Activated CD8-positive, alpha-beta memory T cell treated with anti-CD3 and anti-CD28 coated beads, Interleukin-2, amount 50 U/mL, for 4 hours (primary cell): ENCODE results near the gene ZBTB7B.
A peak's percentile ranks its signal among the peaks of the same experiment; 100 is the strongest.
"Not testable (repeated sequence)": the region's sequence is repeated elsewhere in the genome, so short reads cannot be mapped to it uniquely, and the experiment has no call there.

ENCODE experiments used
- DNase-seq: peaks from one replicate; pipeline ENCODE4 v3.0.0-alpha.2; 2020

ZBTB7B gene

DNA sequence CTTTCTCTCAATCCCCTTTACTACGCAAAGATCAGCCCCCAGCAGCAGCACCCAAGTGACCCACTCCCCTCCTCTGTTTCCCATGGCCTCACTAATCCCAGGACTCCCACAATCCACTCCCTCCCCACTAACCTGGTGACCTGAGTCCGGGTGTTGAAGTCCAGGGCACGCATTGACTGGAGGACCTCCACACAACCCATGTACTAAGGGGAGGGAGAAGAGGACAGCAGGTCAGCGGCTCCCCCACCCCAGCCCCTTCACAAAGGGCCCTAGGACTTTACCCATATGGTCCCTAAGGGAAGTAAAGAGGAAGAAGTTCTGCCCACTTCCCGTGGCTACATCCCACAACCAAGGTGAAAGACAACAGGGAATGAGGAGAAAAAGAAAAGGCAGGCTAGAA, 33.4 kb upstream of the ZBTB7B start:
- no peak for DNase-seq

DNA sequence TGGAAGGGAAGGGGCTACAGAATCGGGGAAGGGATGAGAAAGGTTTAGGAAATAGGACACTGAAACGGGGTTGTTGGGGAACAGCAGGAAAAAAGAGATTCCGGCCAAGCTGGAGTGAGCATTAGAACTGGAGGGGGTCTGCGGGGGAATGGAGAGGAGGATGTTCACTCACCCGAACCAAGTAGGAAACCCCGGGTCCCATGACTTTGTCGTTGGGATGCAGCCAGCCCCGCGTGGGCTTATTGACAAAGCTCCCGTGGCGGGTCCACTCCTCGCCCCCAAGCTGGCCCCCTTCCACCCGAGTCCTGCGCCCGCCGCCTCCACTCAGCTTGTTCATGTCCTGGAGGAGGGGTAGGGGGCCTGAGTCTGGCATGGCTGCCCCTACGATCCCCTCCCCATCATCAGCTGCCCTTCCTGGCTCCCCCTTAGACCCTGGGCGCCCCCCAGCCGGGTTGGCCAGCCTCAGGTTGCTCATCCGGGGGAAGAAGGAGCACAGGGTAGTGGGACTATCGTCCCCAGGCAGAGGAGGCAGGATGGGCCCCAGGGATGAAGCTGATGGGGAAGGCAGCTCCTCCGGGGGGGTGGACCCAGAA, 32.6 kb upstream of the ZBTB7B start:
- no peak for DNase-seq

DNA sequence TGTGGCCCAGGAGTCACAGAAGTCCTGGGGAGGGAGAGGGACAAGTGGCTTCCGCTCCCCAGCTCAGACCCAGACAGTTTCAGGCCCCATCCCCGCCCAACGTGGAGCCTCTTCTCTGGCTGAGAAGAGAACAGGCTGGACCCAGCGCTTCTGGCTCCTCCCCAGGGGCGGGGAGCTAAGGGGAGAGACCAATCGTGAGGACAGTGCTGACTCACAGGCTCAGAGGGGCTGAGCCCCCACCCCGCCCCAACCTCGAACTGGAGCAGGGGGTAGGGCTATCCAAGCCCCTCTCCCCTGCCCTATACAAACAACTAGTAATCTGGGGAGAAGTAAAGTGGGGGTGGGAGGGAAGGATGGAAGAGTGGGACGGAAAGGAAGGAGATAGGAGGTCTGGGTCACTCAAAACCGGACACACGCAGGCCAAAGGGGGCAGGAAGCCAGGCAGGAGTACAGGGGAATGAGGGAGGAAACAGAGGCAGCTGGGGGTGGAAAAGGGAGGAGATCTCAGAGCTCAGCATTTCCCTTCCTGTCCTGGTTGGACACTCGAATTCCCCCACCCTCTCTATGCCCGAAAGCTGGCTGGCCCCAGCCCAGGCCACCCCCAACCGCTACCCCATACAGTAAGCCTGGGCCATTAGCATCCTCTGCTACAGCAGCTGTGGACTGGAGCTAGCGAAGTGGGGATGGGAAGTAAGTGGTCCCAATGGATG, 31.8 kb upstream of the ZBTB7B start, which contains the start of gene SHC1:
Gene SHC1, minus strand, starts transcription at position 117 of the 710 bp plus-strand sequence. CDS start 221 bp downstream, outside the sequence.
- DNase-seq: no peak

DNA sequence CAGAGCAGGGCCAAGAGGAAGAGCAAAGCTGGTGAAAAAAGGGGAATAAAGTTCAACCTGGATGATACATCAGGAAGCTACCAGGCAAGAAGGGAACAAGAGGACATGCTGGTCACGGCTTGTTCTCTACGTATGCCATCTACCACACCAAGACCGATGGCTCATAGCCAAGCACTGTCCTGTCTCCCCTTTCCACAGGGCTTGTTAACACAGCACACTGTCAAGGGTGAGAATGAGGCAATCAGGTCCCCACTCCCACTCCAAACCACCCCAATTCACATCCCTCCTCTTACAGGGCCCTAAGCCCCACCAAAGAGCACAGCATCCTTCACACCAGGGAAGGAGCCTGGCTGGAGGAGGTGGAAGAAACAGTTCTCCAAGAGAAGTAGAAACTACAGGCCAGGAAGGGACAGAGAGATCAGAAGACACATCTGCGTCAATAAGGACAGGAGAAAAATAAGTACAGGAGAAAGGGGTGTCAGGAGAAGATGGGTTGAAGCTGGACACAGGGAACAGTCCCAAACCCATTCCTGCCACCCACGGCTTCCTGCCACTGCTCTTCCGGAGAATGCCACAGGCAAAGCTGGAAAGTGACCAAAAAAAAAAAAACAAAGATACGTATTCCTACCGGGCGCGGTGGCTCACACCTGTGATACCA, 31.1 kb upstream of the ZBTB7B start:
- no peak for DNase-seq

DNA sequence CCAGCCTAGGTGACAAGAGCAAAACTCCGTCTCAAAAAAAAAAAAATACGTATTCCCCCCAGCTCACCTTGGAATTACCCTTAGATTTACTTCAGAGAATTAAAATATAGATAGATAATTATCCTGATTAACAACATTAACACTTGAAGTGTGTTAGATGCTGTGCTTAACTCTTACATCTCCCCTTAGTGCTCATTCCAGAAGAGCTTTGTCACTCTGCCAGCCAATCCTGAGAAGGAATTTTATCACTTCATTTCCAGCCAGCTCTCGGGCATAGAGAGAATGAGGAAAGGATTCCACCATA, 30.4 kb upstream of the ZBTB7B start:
- no peak for DNase-seq

DNA sequence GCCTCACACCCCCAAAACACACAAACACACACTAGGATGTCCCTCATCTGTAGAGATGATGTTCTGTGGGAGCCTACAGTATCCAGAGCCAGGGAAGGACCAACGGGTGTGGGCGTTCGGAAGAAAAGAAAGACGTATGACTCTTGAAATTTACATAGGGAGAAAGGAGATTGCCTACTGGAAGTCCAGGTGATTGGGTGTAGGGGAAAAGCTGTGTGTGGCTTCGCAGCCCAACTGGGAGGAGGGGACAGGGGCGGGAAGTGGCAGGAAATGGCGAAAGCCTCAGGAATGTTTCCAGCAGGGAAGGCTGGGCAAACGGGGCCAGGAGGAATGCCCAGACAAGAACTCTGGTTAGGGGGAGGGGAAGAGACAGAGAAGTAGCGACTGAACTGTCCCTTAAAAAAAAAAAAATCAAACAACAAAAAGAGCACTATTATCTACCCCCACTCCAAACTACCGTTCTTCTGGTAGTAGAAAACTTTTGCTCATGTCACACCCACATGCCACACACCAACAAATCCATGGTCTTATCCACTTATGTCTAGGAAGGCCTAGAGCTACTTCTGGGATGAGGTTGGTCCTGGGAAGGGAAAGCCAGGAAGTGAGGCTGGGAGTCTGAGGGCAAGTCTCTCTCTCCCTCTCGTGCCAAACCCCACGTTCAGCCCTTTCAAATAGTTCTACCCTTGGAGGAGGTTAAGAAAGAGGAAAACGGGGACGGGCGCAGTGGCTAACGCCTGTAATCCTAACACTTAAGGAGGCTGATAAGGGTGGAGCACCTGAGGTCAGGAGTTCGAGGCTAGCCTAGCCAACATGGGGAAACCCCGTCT, 29.9 kb upstream of the ZBTB7B start:
- DNase-seq: no peak

DNA sequence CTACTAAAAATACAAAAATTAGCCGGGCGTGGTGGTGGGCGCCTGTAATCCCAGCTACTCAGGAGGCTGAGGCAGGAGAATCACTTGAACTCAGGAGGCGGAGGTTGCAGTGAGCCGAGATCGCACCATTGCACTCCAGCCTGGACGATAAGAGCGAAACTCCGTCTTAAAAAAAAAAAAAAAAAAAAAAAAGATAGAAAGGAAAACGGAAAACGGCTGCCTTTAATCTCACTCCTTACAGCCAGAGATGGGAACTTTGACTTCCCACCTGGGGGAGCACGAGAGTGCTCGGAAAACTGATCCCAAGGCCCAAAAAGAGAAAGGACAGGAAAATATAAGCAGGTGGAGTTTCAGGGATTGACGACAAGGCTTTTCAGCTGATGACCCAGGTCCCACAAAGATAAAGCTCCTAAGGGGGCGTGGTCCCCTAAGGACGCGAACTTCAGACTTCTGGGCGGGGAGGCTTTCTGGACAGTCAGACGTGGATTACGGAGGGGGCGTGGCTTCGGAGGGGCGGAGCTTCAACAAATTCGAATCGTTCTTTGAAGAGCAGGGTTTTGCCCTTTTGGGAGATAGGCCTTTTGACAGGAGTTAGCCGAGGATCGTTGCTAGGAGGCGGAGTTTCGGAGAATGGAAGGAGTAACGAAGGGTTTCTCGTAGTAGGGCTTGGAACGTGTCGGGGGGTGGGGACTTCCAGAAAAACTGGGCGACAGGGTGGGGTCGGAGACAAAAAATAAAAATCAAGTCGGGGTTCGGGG, 29.1 kb upstream of the ZBTB7B start:
- DNase-seq: peak; percentile 91

DNA sequence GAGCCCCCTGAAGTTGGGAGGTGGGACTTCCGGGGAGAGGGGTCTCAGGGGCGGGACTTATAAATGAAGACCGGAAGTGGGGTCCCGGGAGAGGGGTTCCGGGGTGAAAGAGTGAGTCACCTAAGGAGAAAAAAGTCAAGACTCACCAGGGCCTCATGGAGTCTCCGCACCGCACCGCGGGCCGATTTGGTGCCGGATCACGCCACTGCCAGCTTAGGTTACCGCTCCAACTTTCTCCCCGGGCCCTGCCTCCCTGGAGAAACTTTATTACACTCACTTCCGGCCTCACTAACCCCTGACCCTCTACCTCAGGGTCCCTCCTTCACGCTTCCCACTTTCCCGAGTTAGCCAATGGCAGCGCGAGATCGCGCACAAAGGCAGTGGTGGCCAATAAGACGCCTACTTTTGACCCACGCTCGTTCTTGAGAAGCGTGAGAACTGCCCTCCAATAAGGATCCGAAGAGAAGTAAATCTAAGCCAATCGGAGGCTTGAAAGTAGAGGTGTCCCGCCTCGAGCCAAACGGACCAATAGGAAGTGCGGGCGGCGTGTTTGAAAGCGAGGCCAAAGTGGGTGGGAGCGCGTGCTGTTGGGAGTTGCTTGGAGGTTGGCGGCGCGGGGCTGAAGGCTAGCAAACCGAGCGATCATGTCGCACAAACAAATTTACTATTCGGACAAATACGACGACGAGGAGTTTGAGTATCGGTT, 28.3 kb upstream of the ZBTB7B start, which contains the start of gene CKS1B:
Gene CKS1B, plus strand, starts transcription at position 580 of the 706 bp plus-strand sequence. Its CDS starts 65 bp downstream, at position 645.
- peak; percentile 92 for DNase-seq

DNA sequence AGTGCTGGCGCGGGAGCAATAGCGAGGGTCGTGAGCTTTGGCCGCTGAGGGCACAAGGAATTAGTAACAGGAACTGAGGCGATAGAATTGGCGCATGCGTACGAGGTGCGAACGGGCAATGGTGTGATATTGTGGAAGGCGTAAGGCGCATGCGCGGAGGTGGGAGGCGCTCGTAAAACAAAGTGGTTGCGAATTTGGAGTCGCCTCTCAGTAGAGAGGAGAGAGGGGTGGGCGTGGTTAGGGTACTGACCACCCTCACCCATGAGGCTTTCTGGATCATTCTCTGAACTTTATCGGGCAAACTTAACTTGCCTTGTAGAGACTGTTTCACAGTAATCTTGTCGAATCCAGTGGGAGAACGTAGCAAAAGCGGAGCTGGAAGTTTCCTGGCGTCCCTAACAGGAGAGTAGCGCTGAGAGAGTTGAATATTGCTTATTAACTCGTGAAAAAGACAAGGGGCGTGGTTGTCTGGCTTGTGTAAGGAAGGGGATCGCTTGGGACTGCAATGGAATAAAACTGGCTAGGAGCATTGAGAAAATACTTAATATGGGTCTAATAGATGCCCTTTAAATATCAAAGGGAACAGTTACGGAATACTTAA, 27.7 kb upstream of the ZBTB7B start:
- peak; percentile 92 for DNase-seq

DNA sequence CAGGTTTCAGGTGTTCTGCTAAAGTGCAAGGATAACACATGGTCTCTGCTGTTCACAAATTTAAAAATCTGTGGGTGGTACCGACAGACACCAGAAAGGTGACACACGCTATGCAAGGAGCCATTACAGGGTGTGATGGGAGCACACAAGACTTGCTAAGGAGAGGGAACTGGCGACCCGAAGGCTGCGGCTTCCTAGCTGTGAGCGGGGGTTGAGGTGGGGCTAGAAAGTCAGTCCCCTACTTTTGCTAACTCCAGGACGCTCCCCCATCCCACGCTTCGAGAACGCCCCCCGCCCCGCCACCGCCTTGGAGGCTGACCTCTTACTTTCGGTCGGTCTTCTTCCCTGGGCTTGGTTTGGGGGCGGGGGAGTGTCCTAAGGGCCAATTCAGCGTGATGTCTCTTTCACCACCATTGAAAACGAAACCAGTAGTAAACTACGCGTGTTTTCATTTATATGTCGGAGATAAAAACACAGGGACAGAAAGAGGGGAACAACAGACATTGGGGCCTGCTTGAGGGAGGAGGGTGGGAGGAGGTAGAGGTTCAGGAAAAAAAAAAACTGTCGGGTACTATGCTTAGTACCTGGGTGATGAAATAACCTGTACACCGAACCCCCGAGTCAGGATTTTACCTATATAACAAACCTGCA, 27.1 kb upstream of the ZBTB7B start:
- peak; percentile 52 for DNase-seq

DNA sequence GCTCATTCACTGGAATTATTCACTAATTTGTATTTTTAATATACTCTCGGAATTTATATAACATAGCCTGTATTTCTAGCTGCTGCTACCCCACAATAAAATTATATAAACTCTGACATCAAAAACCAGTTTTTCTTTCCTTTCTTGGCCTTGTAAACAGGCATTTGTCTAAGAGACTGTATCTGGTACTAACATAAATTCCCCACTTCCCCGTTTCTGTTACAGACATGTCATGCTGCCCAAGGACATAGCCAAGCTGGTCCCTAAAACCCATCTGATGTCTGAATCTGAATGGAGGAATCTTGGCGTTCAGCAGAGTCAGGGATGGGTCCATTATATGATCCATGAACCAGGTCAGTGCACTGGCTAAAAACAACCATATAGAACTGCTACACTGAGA, 24.8 kb upstream of the ZBTB7B start:
- DNase-seq: not testable (repeated sequence)

DNA sequence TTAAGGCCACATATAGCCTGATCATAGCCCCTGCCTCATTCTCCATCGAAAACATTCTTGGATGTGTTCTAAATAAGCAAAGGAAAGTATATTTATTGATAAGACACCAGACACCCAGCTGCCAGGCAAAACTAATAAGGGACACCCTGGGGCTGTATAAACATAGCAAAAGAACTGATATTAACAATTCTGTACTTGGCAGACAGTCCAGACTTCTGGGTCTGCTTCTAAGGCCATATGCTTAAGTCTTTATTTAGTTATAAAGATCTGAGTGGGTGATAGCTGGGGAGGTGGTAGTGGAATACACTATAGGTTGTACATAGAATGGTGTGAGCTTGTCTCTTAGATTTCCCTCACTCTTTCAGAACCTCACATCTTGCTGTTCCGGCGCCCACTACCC, 24.2 kb upstream of the ZBTB7B start:
- no peak for DNase-seq

DNA sequence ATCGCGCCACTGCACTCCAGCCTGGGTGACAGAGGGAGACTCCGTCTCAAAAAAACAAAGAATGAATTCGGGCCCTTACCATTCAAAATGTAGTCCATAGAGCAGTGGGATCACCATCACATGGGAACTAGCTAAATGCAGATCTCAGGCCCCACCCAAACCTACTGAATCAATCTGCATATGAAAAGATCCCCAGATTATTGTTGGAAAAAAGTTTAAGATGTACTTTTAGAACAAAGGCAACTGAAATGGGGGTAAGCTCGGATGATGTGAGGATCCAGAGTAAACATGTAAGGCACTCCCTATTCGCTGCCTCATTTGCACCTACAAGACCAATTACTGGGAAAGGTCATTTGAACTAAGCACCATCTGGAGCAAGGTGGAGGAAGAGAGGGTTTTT, 20.3 kb upstream of the ZBTB7B start:
- DNase-seq: no peak

DNA sequence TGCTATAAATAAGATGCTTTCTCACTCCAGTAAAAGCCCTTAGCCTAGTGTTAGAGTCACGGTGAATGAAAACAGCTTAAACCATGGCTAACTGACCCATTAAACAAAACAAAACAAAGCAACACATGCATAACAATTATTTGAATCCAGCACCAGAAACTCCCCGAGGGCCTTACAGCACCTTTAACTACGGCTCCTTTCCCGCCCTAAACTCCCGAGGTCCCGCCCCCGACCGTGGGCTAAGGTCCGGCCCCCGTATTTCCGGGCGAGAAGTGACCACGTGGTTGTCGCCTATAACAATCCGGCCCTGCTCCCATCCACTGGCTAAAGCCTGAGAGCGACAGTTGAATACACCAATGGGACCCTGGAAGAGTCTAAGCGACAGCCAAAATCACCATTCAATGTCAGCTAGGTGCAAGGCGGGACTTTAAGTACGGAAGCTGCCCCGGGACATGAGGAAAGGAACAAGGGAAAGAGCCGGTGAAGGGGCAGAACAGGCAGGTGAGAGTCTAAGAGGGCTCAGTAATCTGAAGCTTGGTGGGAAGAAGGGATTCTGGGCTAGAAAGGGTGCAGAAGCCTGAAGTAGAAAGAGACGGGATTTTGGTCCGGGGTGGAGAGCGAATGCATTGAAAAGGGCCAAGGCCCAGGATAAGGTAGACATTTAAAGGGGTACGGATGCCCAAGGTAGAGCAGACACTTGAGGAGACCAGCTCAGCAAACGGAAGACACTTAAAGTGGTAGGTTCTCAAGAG, 19.5 kb upstream of the ZBTB7B start, which contains the start of gene FLAD1:
Gene FLAD1, plus strand, starts transcription at position 448 of the 752 bp plus-strand sequence. CDS start 351 bp downstream, outside the sequence.
- peak; percentile 92 for DNase-seq

DNA sequence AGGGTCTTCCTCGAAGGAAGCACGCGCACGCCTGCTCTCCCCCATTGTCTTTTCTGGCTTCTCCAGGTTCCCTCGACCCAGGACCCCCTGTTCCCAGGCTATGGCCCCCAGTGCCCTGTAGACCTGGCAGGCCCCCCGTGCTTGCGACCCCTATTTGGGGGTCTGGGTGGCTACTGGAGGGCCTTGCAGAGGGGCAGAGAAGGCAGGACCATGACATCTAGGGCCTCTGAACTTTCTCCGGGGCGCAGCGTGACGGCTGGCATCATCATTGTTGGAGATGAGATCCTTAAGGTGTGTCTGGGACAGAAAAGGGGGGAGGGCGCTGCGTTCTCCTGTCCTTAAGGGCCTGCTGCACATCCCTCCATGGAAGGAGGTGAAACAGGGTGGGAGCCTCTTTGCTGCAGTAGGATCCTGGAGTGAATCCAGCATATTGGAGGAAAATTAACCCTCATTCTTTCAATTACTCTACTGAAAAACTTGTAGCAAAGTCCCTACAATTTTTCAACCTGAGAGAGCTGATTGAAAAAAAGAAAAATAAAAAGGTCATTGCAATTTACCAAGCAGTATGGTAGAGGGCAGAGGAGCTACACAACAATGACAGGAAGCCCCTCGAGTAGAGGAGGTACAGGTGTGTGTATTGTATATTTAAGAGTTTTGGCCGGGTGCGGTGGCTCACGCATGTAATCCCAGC, 18.7 kb upstream of the ZBTB7B start:
- no peak for DNase-seq

DNA sequence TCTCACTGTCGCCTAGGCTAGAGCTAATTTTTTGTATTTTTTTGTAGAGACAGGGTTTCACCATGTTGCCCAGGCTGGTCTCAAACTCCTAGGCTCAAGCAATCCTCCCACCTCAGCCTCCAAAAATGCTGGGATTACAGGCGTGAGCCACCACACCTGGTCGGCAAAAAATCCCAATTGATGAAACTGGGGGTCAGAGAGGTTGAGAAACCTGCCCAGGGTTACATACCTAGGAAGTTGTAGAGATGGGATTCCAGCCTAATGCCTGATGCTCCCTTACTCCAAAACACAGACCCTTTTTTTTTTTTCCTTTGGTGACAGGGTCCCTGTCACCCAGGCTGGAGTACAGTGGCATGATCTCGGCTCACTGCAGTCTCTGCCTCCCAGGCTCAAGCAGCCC, 15.9 kb upstream of the ZBTB7B start:
- not testable (repeated sequence) for DNase-seq

DNA sequence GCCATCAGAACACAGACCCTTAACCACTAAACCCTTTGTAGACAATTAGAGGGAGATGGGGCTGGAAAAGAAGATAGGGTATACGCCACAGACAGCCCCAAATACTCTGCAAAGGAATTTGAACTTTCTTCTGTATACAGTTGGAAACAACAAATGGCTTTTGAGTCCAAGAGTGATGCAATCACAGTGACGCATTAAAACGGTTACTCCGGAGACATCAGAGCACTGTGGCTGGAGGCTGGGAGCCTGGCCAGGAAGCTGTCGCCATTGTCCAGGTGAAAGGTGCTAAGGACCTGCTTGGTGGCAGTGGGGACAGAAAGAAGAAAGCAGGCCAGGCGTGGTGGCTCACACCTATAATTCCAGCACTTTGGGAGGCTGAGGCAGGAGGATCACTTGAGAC, 15.3 kb upstream of the ZBTB7B start:
- DNase-seq: no peak

DNA sequence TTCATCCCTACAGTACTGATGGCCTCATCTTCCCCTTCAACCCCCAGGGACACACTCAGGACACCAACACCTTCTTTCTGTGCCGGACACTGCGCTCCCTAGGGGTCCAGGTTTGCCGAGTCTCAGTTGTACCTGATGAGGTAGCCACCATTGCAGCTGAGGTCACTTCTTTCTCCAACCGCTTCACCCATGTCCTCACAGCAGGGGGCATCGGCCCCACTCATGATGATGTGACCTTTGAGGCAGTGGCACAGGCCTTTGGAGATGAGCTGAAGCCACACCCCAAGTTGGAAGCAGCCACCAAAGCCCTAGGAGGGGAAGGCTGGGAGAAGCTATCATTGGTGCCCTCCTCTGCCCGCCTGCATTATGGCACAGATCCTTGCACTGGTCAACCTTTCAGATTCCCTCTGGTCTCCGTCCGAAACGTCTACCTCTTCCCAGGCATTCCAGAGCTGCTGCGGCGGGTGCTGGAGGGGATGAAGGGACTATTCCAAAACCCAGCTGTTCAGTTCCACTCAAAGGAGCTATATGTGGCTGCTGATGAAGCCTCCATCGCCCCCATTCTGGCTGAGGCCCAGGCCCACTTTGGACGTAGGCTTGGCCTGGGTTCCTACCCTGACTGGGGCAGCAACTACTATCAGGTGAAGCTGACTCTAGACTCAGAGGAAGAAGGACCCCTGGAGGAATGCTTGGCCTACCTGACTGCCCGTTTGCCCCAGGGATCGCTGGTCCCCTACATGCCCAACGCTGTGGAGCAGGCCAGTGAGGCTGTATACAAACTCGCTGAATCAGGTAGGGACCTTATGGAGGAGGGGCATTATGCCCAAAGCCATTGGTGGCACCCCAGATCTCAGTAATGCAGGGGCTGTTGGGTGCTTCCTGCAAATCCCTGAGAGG, 14.3 kb upstream of the ZBTB7B start:
- DNase-seq: no peak
